SK-N-SH (cell line): ENCODE results near the gene FRS3.

Experiments
- CTCF ChIP-seq: fragments of 200-600 bp; sonication (generic); IDR thresholded peaks from 2 replicates; pipeline ENCODE4 v1.6.1; 2017; ENCODE audit warnings: antibody characterized with exemption, mild to moderate bottlenecking, moderate library complexity
- FOXM1 ChIP-seq: IDR thresholded peaks from 2 replicates; pipeline ENCODE4 v1.4.0; 2012; ENCODE audit warnings: low read depth, mild to moderate bottlenecking
- GATA2 ChIP-seq: sonication (generic); formaldehyde crosslinking; IDR thresholded peaks from 2 replicates; pipeline ENCODE4 v1.5.0; 2020; ENCODE audit warnings: mild to moderate bottlenecking, missing genetic modification reagents
- JUND ChIP-seq: IDR thresholded peaks from 2 replicates; pipeline ENCODE4 v1.4.0; 2012
- MAX ChIP-seq: IDR thresholded peaks from 2 replicates; pipeline ENCODE4 v1.4.0; 2012; ENCODE audit warnings: low read depth
- SIN3A ChIP-seq: IDR thresholded peaks from 2 replicates; pipeline ENCODE4 v1.6.1; 2012; ENCODE audit warnings: low read depth, mild to moderate bottlenecking, low read length, moderate library complexity, borderline replicate concordance
- TF ChIP-seq, protein P1 (sequence below): IDR thresholded peaks from 2 replicates; pipeline ENCODE4; 2012

DNA sequence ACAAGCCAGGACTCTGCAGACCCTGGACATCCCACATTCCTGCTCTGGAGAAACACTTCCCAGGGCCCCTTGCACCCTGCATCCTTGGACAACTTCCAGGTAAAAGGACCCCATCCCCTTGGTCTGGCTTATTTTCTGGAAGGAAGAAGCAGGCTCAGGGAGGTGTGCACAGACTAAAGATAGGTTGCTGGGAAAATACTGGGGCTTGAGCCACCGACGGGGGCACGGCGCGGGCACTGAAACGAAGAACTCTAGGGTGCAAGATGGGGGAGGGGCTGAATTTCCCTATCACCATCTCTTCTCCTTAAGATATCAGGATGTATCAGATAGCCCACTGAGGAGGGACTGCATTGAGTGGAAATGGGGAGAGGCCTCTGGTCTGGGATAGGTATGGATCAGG, 805 bp downstream of the FRS3 start:
- TF ChIP-seq SIN3A, result no peak
- TF ChIP-seq, protein P1, sequence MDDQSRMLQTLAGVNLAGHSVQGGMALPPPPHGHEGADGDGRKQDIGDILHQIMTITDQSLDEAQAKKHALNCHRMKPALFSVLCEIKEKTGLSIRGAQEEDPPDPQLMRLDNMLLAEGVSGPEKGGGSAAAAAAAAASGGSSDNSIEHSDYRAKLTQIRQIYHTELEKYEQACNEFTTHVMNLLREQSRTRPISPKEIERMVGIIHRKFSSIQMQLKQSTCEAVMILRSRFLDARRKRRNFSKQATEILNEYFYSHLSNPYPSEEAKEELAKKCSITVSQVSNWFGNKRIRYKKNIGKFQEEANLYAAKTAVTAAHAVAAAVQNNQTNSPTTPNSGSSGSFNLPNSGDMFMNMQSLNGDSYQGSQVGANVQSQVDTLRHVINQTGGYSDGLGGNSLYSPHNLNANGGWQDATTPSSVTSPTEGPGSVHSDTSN, result no peak
- no peak for TF ChIP-seq CTCF
- TF ChIP-seq MAX, result no peak
- no peak for TF ChIP-seq FOXM1
- TF ChIP-seq GATA2, result no peak
- TF ChIP-seq JUND, result no peak
